Measurements from ENCODE around the gene SH3BP1. TPM values are rescaled to one million over a fixed set of nuclear protein-coding genes. Genes with fewer than 3 reads are reported as not detected.

The SH3BP1 gene
- total RNA-seq, 8 experiments from 2014 or later, result 0.87 to 17.3 (median 3.3) TPM

- Histone ChIP-seq H3K4me3 (peak within 1 kb of the TSS; percentile 56 to 78 (median 69)), H3K27ac (peak within 1 kb of the TSS; percentile 64 to 72), H3K4me1 (replicated peaks in 1 of 2) (peaks cover 25 to 29% of the 10 kb centered on the region in 2 donors)
- in situ Hi-C loops (cut with MboI; ENCODE audit: low pct_unique_long_range_greater_than_20kb in 2 of 9, low sequenced_read_pairs in 9 of 9, unreplicated experiment in 9 of 9), result no loop called here
- ATAC-seq (replicated peaks in 6 of 8), result peak; percentile 89 to 95 (median 92)
- 0 to 3% (median 0%) methylated on average over 2 to 34 of the region's 101 CpGs; no CpG with 5 or more reads in 1 of the 10 experiments for WGBS, 10 experiments
Observed at GRCh38 chr22:37658133-37659065, 18.9 kb downstream of the SH3BP1 start, which contains the start of gene PDXP. PDXP (plus strand) TSS chr22:37658723; CDS start chr22:37658783, 60 bp downstream.

- peak overlapping the region; percentile 64 to 72 for H3K27ac ChIP-seq
- 0 to 54% (median 21%) methylated on average over 1 to 19 of the region's 68 CpGs; no CpG with 5 or more reads in 2 of the 10 experiments for WGBS, 10 experiments
- no peak for ATAC-seq (replicated peaks in 6 of 8)
- H3K4me3 ChIP-seq, result peak overlapping the region; percentile 56 to 78 (median 69)
- in situ Hi-C loops (cut with MboI; ENCODE audit: low pct_unique_long_range_greater_than_20kb in 2 of 9, low sequenced_read_pairs in 9 of 9, unreplicated experiment in 9 of 9), result no loop called here
- peaks cover 25 to 29% of the 10 kb centered on the region in 2 donors for H3K4me1 ChIP-seq (replicated peaks in 1 of 2)
Observed at GRCh38 chr22:37659066-37659896, 19.8 kb downstream of the SH3BP1 start.

- peaks cover 25 to 29% of the 10 kb centered on the region in 2 donors for H3K4me1 ChIP-seq (replicated peaks in 1 of 2)
- in situ Hi-C loops (cut with MboI; ENCODE audit: low pct_unique_long_range_greater_than_20kb in 2 of 9, low sequenced_read_pairs in 9 of 9, unreplicated experiment in 9 of 9), result no loop called here
- peak overlapping the region; percentile 56 to 78 (median 69) for H3K4me3 ChIP-seq
- 13 to 82% (median 56%) methylated on average over 1 to 12 of the region's 14 CpGs for WGBS, 10 experiments
- ATAC-seq (replicated peaks in 6 of 8), result no peak
- H3K27ac ChIP-seq, result no peak overlapping the region
Observed at GRCh38 chr22:37659897-37660708, 20.6 kb downstream of the SH3BP1 start.

- in situ Hi-C loops (cut with MboI; ENCODE audit: low pct_unique_long_range_greater_than_20kb in 2 of 9, low sequenced_read_pairs in 9 of 9, unreplicated experiment in 9 of 9), result no loop called here
- peak overlapping the region in 4 of 5 donors; percentile 5 to 78 (median 20) for H3K4me3 ChIP-seq
- peak overlapping the region; percentile 80 to 88 for H3K27ac ChIP-seq
- no peak for ATAC-seq (replicated peaks in 6 of 8)
- 29 to 100% (median 60%) methylated on average over 1 of the region's 2 CpGs; no CpG with 5 or more reads in 5 of the 10 experiments for WGBS, 10 experiments
- peaks cover 25 to 29% of the 10 kb centered on the region in 2 donors for H3K4me1 ChIP-seq (replicated peaks in 1 of 2)
Observed at GRCh38 chr22:37660709-37661045, 21.2 kb downstream of the SH3BP1 start.

GRCh38 chr22:37661160-37661924, 21.9 kb downstream of the SH3BP1 start:
- in situ Hi-C loops (cut with MboI; ENCODE audit: low pct_unique_long_range_greater_than_20kb in 2 of 9, low sequenced_read_pairs in 9 of 9, unreplicated experiment in 9 of 9), result no loop called here
- 0 to 100% (median 33%) methylated on average over 1 to 10 of the region's 12 CpGs; no CpG with 5 or more reads in 1 of the 10 experiments for WGBS, 10 experiments
- Histone ChIP-seq H3K27ac (peak overlapping the region; percentile 80 to 88), H3K4me1 (replicated peaks in 1 of 2) (peaks cover 25 to 29% of the 10 kb centered on the region in 2 donors), H3K4me3 (peak overlapping the region; percentile 5 to 25 (median 16))
- ATAC-seq (replicated peaks in 6 of 8), result peak; percentile 9 to 57 (median 44)

- H3K4me1 ChIP-seq (replicated peaks in 1 of 2), result peaks cover 25 to 29% of the 10 kb centered on the region in 2 donors
- ATAC-seq (replicated peaks in 6 of 8), result no peak
- H3K27ac ChIP-seq, result peak overlapping the region; percentile 80 to 88
- WGBS, 10 experiments, result 44 to 100% (median 100%) methylated on average over 1 to 2 of the region's 5 CpGs; no CpG with 5 or more reads in 3 of the 10 experiments
- in situ Hi-C loops (cut with MboI; ENCODE audit: low pct_unique_long_range_greater_than_20kb in 2 of 9, low sequenced_read_pairs in 9 of 9, unreplicated experiment in 9 of 9), result no loop called here
- H3K4me3 ChIP-seq, result no peak overlapping the region
Observed at GRCh38 chr22:37662039-37662438, 22.6 kb downstream of the SH3BP1 start.

GRCh38 chr22:37663521-37664140, 24.2 kb downstream of the SH3BP1 start:
- ATAC-seq (replicated peaks in 6 of 8), result no peak
- no peak overlapping the region for H3K27ac ChIP-seq
- in situ Hi-C loops (cut with MboI; ENCODE audit: low pct_unique_long_range_greater_than_20kb in 2 of 9, low sequenced_read_pairs in 9 of 9, unreplicated experiment in 9 of 9), result no loop called here
- 64 to 94% (median 80%) methylated on average over 3 to 11 of the region's 16 CpGs; no CpG with 5 or more reads in 2 of the 10 experiments for WGBS, 10 experiments
- peaks cover 22 to 24% of the 10 kb centered on the region in 2 donors for H3K4me1 ChIP-seq (replicated peaks in 1 of 2)
- no peak overlapping the region for H3K4me3 ChIP-seq

GRCh38 chr22:37664249-37665101, 25.0 kb downstream of the SH3BP1 start:
- WGBS, 10 experiments, result 80 to 100% (median 97%) methylated on average over 1 to 13 of the region's 16 CpGs; no CpG with 5 or more reads in 3 of the 10 experiments
- Histone ChIP-seq H3K27ac (no peak overlapping the region), H3K4me1 (replicated peaks in 1 of 2) (peaks cover 22 to 24% of the 10 kb centered on the region in 2 donors), H3K4me3 (no peak overlapping the region)
- in situ Hi-C loops (cut with MboI; ENCODE audit: low pct_unique_long_range_greater_than_20kb in 2 of 9, low sequenced_read_pairs in 9 of 9, unreplicated experiment in 9 of 9), result no loop called here
- peak in 1 of 8 experiments; percentile 10 for ATAC-seq (replicated peaks in 6 of 8)

GRCh38 chr22:37665487-37665886, 26.0 kb downstream of the SH3BP1 start:
- Histone ChIP-seq H3K27ac (no peak overlapping the region), H3K4me3 (no peak overlapping the region), H3K4me1 (replicated peaks in 1 of 2) (peaks cover 14% of the 10 kb centered on the region in 2 donors)
- in situ Hi-C loops (cut with MboI; ENCODE audit: low pct_unique_long_range_greater_than_20kb in 2 of 9, low sequenced_read_pairs in 9 of 9, unreplicated experiment in 9 of 9), result no loop called here
- no peak for ATAC-seq (replicated peaks in 6 of 8)
- WGBS, 10 experiments, result no CpG with 5 or more reads among the region's 24 CpGs

- in situ Hi-C loops (cut with MboI; ENCODE audit: low pct_unique_long_range_greater_than_20kb in 2 of 9, low sequenced_read_pairs in 9 of 9, unreplicated experiment in 9 of 9), result no loop called here
- ATAC-seq (replicated peaks in 6 of 8), result no peak
- 20 to 100% (median 91%) methylated on average over 1 to 5 of the region's 6 CpGs for WGBS, 10 experiments
Observed at GRCh38 chr22:37669586-37669985, 30.1 kb downstream of the SH3BP1 start.

More at GRCh38 chr22:37669586-37669985, 30.1 kb downstream of the SH3BP1 start:
- peaks cover 0 to 1% of the 10 kb centered on the region in 2 donors for H3K4me1 ChIP-seq (replicated peaks in 1 of 2)
- H3K4me3 ChIP-seq, result no peak overlapping the region
- no peak overlapping the region for H3K27ac ChIP-seq

All from motor neuron (in vitro differentiated cells).